ENCODE results near the gene ATP5F1E. TPM values are rescaled to one million over a fixed set of nuclear protein-coding genes. Genes with fewer than 3 reads are reported as not detected.
A peak's percentile ranks its signal among the peaks of the same experiment; 100 is the strongest.

Gene ATP5F1E
- total and polyA plus RNA-seq, 2 of the 4 experiments (the other 2 are of a cell fraction), result 3.8 to 34.5 TPM

GRCh38 chr20:59019217-59019616 is 12.9 kb downstream of the ATP5F1E start, which contains the start of gene TUBB1:
Gene TUBB1, plus strand, starts transcription at chr20:59019429. Its CDS starts 94 bp downstream, at chr20:59019523.
- H4K8ac ChIP-seq (ENCODE audit: low read depth in 2 of 2, low read length in 2 of 2), result no peak within 1 kb of the TSS
- peaks cover 15% of the 10 kb centered on the region for H3K9me1 ChIP-seq (ENCODE audit: insufficient read depth, low read length)
- no peak within 1 kb of the TSS for H3K4me2 ChIP-seq (ENCODE audit: low read depth, low read length)
- no peak within 1 kb of the TSS for H3K4ac ChIP-seq (ENCODE audit: low read depth, low read length)
- no peak within 1 kb of the TSS for H2BK15ac ChIP-seq (ENCODE audit: low read depth, low read length)
- H3K27ac ChIP-seq (ENCODE audit: insufficient read depth, low read length), result no peak within 1 kb of the TSS
- H3K4me3 ChIP-seq (ENCODE audit: insufficient read depth, low read depth, low read length), result no peak within 1 kb of the TSS
- no peak within 1 kb of the TSS for H4K5ac ChIP-seq (ENCODE audit: low read depth, low read length)
- peaks cover 14% of the 10 kb centered on the region for H3K36me3 ChIP-seq (ENCODE audit: control insufficient read depth, insufficient read depth, low read length)
- H3K79me1 ChIP-seq (ENCODE audit: low read depth in 1 of 2, low read length in 2 of 2), result peaks cover 0 to 27% of the 10 kb centered on the region in 2 experiments; a peak in 3 of 4 replicates
- H2AFZ ChIP-seq (replicated peaks; ENCODE audit: low read length, poor library complexity), result no peak within 1 kb of the TSS
- dilution Hi-C loops (cut with HindIII; ENCODE audit: low sequenced_read_pairs, unreplicated experiment), result no loop called here
- no peak within 1 kb of the TSS for H3K56ac ChIP-seq (ENCODE audit: extremely low read depth, insufficient read depth, low read length)
- no peak within 1 kb of the TSS for H3K14ac ChIP-seq (replicated peaks; ENCODE audit: low read depth, low read length)
- no peak for ATAC-seq (ENCODE audit: low read depth)
- intact Hi-C loops (cut with micrococcal nuclease), result no loop called here
- DNase-seq, result no peak
- H2BK20ac ChIP-seq (ENCODE audit: low read depth, low read length), result no peak within 1 kb of the TSS
- BruUV-seq (replicated peaks), result no TSS peak
- no peak within 1 kb of the TSS for H3K9ac ChIP-seq (ENCODE audit: low read depth, low read length)
- no peaks in the 10 kb centered on the region for H3K9me3 ChIP-seq (ENCODE audit: control insufficient read depth, insufficient read depth, low read length)
- no peak within 1 kb of the TSS for H3K18ac ChIP-seq (ENCODE audit: low read depth, low read length)
- TF ChIP-seq RAD21 (IDR thresholded peaks at IDR 0.05; ENCODE audit: low read length) (no peak), FOS (IDR thresholded peaks at IDR 0.05; ENCODE audit: low read depth, low read length) (no peak), CEBPB (IDR thresholded peaks at IDR 0.05; ENCODE audit: low read depth, low read length) (no peak), CHD1 (IDR thresholded peaks at IDR 0.05; ENCODE audit: low read depth, low read length) (no peak), RCOR1 (IDR thresholded peaks at IDR 0.05; ENCODE audit: insufficient replicate concordance, low read length) (no peak), SMC3 (IDR thresholded peaks at IDR 0.05; ENCODE audit: low read depth, low read length) (no peak), NFE2L2 (IDR thresholded peaks at IDR 0.05; ENCODE audit: low read depth, low read length) (no peak), MAZ (IDR thresholded peaks at IDR 0.05; ENCODE audit: borderline replicate concordance, low read depth, low read length) (no peak), POLR2A (IDR thresholded peaks at IDR 0.05; ENCODE audit: low read depth, low read length) (no peak), MAFK (IDR thresholded peaks at IDR 0.05; ENCODE audit: low read depth, low read length) (no peak), USF2 (IDR thresholded peaks at IDR 0.05; ENCODE audit: low read depth, low read length) (no peak), MXI1 (IDR thresholded peaks at IDR 0.05; ENCODE audit: borderline replicate concordance, low read depth, low read length) (no peak), RFX5 (IDR thresholded peaks at IDR 0.05; ENCODE audit: low read depth, low read length) (no peak)
- in situ Hi-C loops (cut with MboI; ENCODE audit: low sequenced_read_pairs), result no loop called here
- H4K20me1 ChIP-seq (ENCODE audit: insufficient read depth, low read length), result peaks cover 13% of the 10 kb centered on the region
- H3K27me3 ChIP-seq (ENCODE audit: control insufficient read depth, insufficient read depth, low read length), result no peaks in the 10 kb centered on the region
- 100% methylated on average over 2 of the region's 5 CpGs; no CpG with 5 or more reads in 1 of the 2 experiments for WGBS, 2 experiments (ENCODE audit: extremely low coverage in 2 of 2, insufficient read length in 1 of 2)
- peaks cover 9% of the 10 kb centered on the region for H3K4me1 ChIP-seq (ENCODE audit: control insufficient read depth, insufficient read depth, low read length)
- ChIA-PET CTCF (interaction anchor here (0.7 kb wide), 1 partner anchor 27 kb away, joined by 3 read pairs; no protein-coding TSS in a partner anchor), POLR2A (ENCODE audit: unreplicated experiment) (interaction anchor here (0.5 kb wide), 1 partner anchor 25 kb away, joined by 21 read pairs; no protein-coding TSS in a partner anchor)
- no peak within 1 kb of the TSS for H4K91ac ChIP-seq (ENCODE audit: insufficient read depth, low read depth, low read length)
- H2AK5ac ChIP-seq (ENCODE audit: low read depth, low read length), result no peak within 1 kb of the TSS
- no peak within 1 kb of the TSS for H2BK5ac ChIP-seq (ENCODE audit: low read depth, low read length, poor library complexity, severe bottlenecking)
- H3K23ac ChIP-seq (ENCODE audit: low read depth, low read length), result peak within 1 kb of the TSS; percentile 23; the same call in 1 of the 2 replicates
- H2BK120ac ChIP-seq (ENCODE audit: low read depth, low read length), result no peak within 1 kb of the TSS
- peak within 1 kb of the TSS; percentile 75 for H2AK9ac ChIP-seq (replicated peaks; ENCODE audit: low read depth, low read length, poor library complexity)
